Pancreas (tissue), 10 donors: ENCODE results near the gene TNIP1. TPM values are rescaled to one million over a fixed set of nuclear protein-coding genes. Genes with fewer than 3 reads are reported as not detected.
A peak's percentile ranks its signal among the peaks of the same experiment; 100 is the strongest.

Source experiments
- ATAC-seq, 4 donors: fragments of 200-7000 bp; cut with Tn5 transposase; one replicate each; pipeline versions ENCODE4 v1.8.0 to v1.9.1; 2020; ENCODE audit warnings: mild to moderate bottlenecking in 4 of 4, moderate library complexity in 4 of 4
- DNase-seq, 6 donors: peaks; one replicate each; pipeline ENCODE4 v3.0.0-alpha.2; 2020
- FAIRE-seq: peaks from 2 replicates; lab custom pipeline; 2012; peaks lifted over from hg19 to GRCh38; lab: Jason Lieb, UNC
- H3K27ac ChIP-seq, 4 donors: fragments of 200-600 bp; sonication (generic); 1 replicate in 3 of 4; 2 replicates in 1 of 4; pipeline versions ENCODE4 v1.5.0 to v1.8.0; 2020
- H3K27me3 ChIP-seq, 4 donors: fragments of 200-600 bp; one replicate each; pipeline ENCODE4 v1.8.0; 2021
- H3K36me3 ChIP-seq, 3 donors: fragments of 200-600 bp; sonication (generic) in 1 of 3; one replicate each; pipeline versions ENCODE4 v1.5.0 to v1.8.0; 2020 to 2021
- H3K4me1 ChIP-seq, 3 donors: fragments of 200-600 bp; one replicate each; pipeline ENCODE4 v1.8.0; 2021
- H3K4me3 ChIP-seq, 4 donors: fragments of 200-600 bp; sonication (generic) in 2 of 4; one replicate each; pipeline versions ENCODE4 v1.5.0 to v1.8.0; 2020 to 2021
- H3K9me3 ChIP-seq, 4 donors: fragments of 200-600 bp; one replicate each; pipeline ENCODE4 v1.8.0; 2021
- WGBS, 2 donors: extraction: QIAGEN DNeasy Blood & Tissue Kit; methylation state at CpG; one replicate each; pipeline ENCODE4 v1.1.7; 2013; 5-methylcytosine and 5-hydroxymethylcytosine counted together
- intact Hi-C, 3 donors: fragments of 100-400 bp; cut with DNase I; formaldehyde crosslinking; loops; one replicate each; pipeline versions ENCODE4 v1.11.1 to v1.14.2; 2022
- polyA plus RNA-seq, 2 donors: library from polyadenylated mRNA; stranded (reverse); fragments of 200-250 nt; gene quantifications; one replicate each; pipeline ENCODE4 v1.2.3, GENCODE V29; 2013
- total RNA-seq, 6 donors: library from RNA; stranded (reverse); fragmentation: NEBNext Ultra II Directional in 4 of 6; extraction: Animal tissue kit (Norgen Biotek cat#: 25700) in 4 of 6; gene quantifications; one replicate each; pipeline versions ENCODE4 v1.2.1 to v1.2.4, GENCODE V29; 2021 to 2023
- TF ChIP-seq, protein P1 (sequence below), 4 donors: fragments of 200-600 bp; sonication (generic) in 3 of 4; IDR thresholded peaks; one replicate each; pipeline versions ENCODE4 v1.5.0 to v1.8.0; 2021; ENCODE audit warnings: antibody characterized with exemption in 4 of 4
- donor health status: healthy with polysubstance abuse.
- donor health status: DM: no; HTN: no; CAD: no; lungs with moderate emphysema.
- donor health status: DM: no; HTN: no; CAD: no.
- donor health status: control.
- donor health status: control.
- donor health status: Bipolar disorder and iron deficiency.
- donor health status: DM: yes; HTN: yes; CAD: no.
- donor health status: DM: no; HTN: no; CAD: no.
- donor health status: DM: no; HTN: no; CAD: no.
- donor health status: DM: yes; HTN: yes; CAD: no.

The TNIP1 gene
- total and polyA plus RNA-seq, 8 donors, result 36.4 to 118 (median 69.3) TPM

DNA sequence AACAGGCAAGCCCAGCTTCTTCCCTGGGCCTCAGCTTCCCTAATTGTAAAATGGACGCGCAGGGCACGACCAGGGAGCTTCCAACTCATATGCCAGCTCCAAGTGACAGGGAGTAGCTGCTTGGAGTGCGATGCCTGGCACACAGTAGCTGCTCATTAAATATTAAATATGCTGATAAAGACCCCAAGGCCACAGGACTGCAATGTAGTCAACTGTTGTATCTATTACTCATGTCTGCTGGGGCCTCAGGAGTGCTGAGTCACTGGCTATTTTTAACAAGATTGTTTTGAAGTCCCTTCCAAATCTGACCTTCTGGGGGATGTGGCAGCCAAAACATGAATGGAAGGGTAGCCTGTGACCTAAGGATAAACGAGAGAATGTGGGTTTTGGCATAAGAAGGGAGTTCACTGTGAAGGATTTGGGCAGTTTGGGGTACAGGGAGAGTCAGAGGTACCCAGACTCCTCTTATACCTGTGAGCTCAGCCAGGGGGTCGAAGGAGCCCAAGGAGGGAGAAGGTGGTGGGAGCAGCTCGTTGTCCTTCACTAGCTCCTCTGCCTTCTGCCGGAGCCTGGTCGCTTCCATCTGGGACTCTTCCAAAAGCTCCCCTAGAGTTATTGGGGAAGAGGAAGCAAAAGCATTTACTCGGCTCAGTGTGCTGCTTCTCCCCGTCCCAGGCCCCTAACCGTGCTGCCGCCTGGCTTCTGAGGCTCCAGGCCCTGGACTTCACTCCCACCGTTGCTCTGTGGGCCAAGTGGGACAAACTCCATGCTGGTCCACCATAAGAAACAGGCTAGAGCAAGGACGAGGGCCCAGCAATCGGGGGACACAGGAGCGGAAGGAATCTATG lies 17.5 kb downstream of the TNIP1 start:
- DNase-seq (peak in 2 of 6 donors; percentile 37 to 50), FAIRE-seq (no peak), ATAC-seq (peak; percentile 68 to 73 (median 70))
- intact Hi-C loops, result loop anchor here in 1 of 3 donors (10.0 kb wide), 1 partner anchor 51 kb away; no protein-coding TSS in a partner anchor
- Histone ChIP-seq H3K4me3 (no peak overlapping the region), H3K9me3 (no peaks in the 10 kb centered on the region), H3K4me1 (peaks cover 9 to 39% (median 15%) of the 10 kb centered on the region in 3 donors), H3K27me3 (no peaks in the 10 kb centered on the region), H3K36me3 (peaks cover 0 to 30% (median 7%) of the 10 kb centered on the region in 3 donors), H3K27ac (peak overlapping the region in 3 of 4 donors; percentile 7 to 69 (median 60))
- WGBS, 2 donors, result 69% methylated on average over 17 of the region's 17 CpGs
- TF ChIP-seq, protein P1, sequence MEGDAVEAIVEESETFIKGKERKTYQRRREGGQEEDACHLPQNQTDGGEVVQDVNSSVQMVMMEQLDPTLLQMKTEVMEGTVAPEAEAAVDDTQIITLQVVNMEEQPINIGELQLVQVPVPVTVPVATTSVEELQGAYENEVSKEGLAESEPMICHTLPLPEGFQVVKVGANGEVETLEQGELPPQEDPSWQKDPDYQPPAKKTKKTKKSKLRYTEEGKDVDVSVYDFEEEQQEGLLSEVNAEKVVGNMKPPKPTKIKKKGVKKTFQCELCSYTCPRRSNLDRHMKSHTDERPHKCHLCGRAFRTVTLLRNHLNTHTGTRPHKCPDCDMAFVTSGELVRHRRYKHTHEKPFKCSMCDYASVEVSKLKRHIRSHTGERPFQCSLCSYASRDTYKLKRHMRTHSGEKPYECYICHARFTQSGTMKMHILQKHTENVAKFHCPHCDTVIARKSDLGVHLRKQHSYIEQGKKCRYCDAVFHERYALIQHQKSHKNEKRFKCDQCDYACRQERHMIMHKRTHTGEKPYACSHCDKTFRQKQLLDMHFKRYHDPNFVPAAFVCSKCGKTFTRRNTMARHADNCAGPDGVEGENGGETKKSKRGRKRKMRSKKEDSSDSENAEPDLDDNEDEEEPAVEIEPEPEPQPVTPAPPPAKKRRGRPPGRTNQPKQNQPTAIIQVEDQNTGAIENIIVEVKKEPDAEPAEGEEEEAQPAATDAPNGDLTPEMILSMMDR (IDR thresholded peaks at IDR 0.05), result no peak

DNA sequence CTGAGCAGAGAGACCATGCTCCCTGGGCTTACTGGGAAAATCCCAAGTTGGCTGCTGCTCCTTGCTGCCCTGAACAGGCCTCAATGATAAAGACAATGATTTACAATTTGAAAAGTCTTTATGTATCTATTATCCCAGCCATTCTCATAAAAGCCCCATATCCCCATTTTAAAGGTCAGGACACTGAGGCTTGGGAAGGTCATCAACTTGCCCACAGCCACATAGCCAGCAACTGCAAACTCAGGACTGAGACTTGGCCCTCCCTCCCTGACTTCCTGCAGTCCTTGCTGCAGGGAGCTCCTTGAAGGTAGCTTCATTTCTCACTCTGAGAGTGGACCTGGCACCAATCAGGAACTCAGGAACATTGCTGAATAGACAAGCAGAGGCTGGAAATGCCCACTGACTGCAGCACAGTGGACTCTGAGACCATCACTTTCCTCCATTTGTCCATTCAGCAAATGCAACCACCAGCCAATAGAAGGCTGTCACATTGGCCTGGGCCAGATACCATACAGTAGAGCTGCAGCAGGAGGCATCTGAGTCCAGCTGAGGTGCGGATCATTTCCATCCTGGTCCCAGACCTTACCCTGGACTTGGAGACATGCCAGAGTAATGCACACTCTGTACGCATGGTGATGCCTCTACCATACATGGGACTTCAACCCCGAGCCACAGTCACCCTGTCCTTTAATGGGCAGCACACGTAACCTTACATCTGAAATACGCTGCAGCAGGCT lies 18.3 kb downstream of the TNIP1 start:
- Histone ChIP-seq H3K4me3 (no peak overlapping the region), H3K27me3 (no peaks in the 10 kb centered on the region), H3K9me3 (no peaks in the 10 kb centered on the region), H3K27ac (peak overlapping the region in 1 of 4 donors; percentile 69), H3K36me3 (peaks cover 0 to 38% (median 7%) of the 10 kb centered on the region in 3 donors), H3K4me1 (peaks cover 9 to 36% (median 15%) of the 10 kb centered on the region in 3 donors)
- FAIRE-seq (no peak), ATAC-seq (no peak), DNase-seq (no peak)
- TF ChIP-seq, protein P1 (IDR thresholded peaks at IDR 0.05), result no peak
- 91 to 94% methylated on average over 5 of the region's 5 CpGs for WGBS, 2 donors
- intact Hi-C loops, result loop anchor here in 1 of 3 donors (10.0 kb wide), 1 partner anchor 52 kb away; no protein-coding TSS in a partner anchor

DNA sequence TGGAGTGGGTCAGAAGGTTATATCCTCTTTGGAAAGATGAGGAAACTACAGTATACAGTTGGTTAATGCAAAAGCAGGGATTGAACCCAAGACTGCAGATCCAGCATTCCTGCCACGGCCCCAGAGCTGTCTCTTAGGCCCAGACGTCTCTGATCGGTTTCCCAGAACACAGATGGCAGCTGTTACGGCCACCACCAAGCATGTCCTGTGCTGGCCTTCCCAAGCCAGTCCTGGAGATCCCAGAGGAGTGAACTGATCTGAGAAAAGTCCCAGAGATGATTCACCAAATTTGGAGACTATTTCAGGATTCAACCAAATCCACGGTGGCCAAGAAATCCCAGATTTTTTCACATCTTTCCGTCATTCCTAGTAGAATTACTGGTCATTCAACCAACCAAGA lies 20.1 kb downstream of the TNIP1 start:
- WGBS, 2 donors, result 84 to 88% methylated on average over 6 of the region's 6 CpGs
- no peaks in the 10 kb centered on the region for H3K27me3 ChIP-seq
- no peak overlapping the region for H3K4me3 ChIP-seq
- no peak for ATAC-seq
- no peak for DNase-seq
- intact Hi-C loops, result loop anchor here in 1 of 3 donors (10.0 kb wide), 1 partner anchor 54 kb away; no protein-coding TSS in a partner anchor
- H3K4me1 ChIP-seq, result peaks cover 9 to 36% (median 15%) of the 10 kb centered on the region in 3 donors
- H3K27ac ChIP-seq, result peak overlapping the region in 2 of 4 donors; percentile 19 to 34
- H3K9me3 ChIP-seq, result no peaks in the 10 kb centered on the region
- peaks cover 0 to 52% (median 7%) of the 10 kb centered on the region in 3 donors for H3K36me3 ChIP-seq
- TF ChIP-seq, protein P1 (IDR thresholded peaks at IDR 0.05), result no peak
- FAIRE-seq, result no peak

- no peaks in the 10 kb centered on the region for H3K9me3 ChIP-seq
- FAIRE-seq (no peak), DNase-seq (no peak), ATAC-seq (peak in 1 of 4 donors; percentile 14)
- peaks cover 0 to 52% (median 7%) of the 10 kb centered on the region in 3 donors for H3K36me3 ChIP-seq
- intact Hi-C loops, result no loop called here
- TF ChIP-seq, protein P1 (IDR thresholded peaks at IDR 0.05), result no peak
- H3K27ac ChIP-seq, result no peak overlapping the region
- no peak overlapping the region for H3K4me3 ChIP-seq
- H3K4me1 ChIP-seq, result peaks cover 9 to 33% (median 13%) of the 10 kb centered on the region in 3 donors
- H3K27me3 ChIP-seq, result no peaks in the 10 kb centered on the region
- 92 to 93% methylated on average over 7 of the region's 7 CpGs for WGBS, 2 donors
Measured at GRCh38 chr5:151058891-151059489, 21.8 kb downstream of the TNIP1 start.
